Measurements from ENCODE around the gene SLC14A1. TPM values are rescaled to one million over a fixed set of nuclear protein-coding genes. Genes with fewer than 3 reads are reported as not detected.

SLC14A1 gene
- polyA plus RNA-seq, 1 donor (not counting 4 experiments of a cell fraction or from before 2014, with no cell fraction given) = not detected

- Histone ChIP-seq H4K20me1 (ENCODE audit: control insufficient read depth, extremely low read depth, insufficient read depth, low read length) (no peaks in the 10 kb centered on the region), H3K9me3 (ENCODE audit: control insufficient read depth, low read depth, low read length) (no peaks in the 10 kb centered on the region), H3K4me2 (ENCODE audit: control insufficient read depth, extremely low read depth, insufficient read depth, low read depth, low read length) (no peak overlapping the region), H3K9me1 (ENCODE audit: control insufficient read depth, extremely low read depth, insufficient read depth, low read length) (no peaks in the 10 kb centered on the region), H3K27me3 (ENCODE audit: control insufficient read depth, extremely low read depth, insufficient read depth, low read length) (no peaks in the 10 kb centered on the region), H2AFZ (ENCODE audit: control insufficient read depth, low read length) (no peak overlapping the region), H3K4me1 (ENCODE audit: control insufficient read depth, extremely low read depth, insufficient read depth, low read length) (peaks cover 4% of the 10 kb centered on the region), H3K27ac (ENCODE audit: control insufficient read depth, insufficient read depth, low read length) (no peak overlapping the region), H3K36me3 (ENCODE audit: control insufficient read depth in 2 of 2, extremely low read depth in 1 of 2, insufficient read depth in 2 of 2, low read length in 2 of 2) (no peaks in the 10 kb centered on the region), H3K79me2 (ENCODE audit: control insufficient read depth, insufficient read depth, low read length) (no peaks in the 10 kb centered on the region), H3K9ac (ENCODE audit: control insufficient read depth, extremely low read depth, insufficient read depth, low read length) (no peak overlapping the region), H3K4me3 (ENCODE audit: control insufficient read depth in 2 of 3, extremely low read depth in 1 of 3, insufficient read depth in 2 of 3, low read depth in 1 of 3, low read length in 3 of 3) (no peak overlapping the region)
- FAIRE-seq = no peak
- dilution Hi-C loops (cut with MboI; ENCODE audit: extremely low pct_ligation_motif_present, low sequenced_read_pairs) = no loop called here
- TF ChIP-seq EZH2 (IDR thresholded peaks at IDR 0.05; ENCODE audit: low read length) (no peak), CTCF (optimal IDR thresholded peaks at IDR 0.05 in 1 of 3, IDR thresholded peaks at IDR 0.05 in 1 of 3, conservative IDR thresholded peaks at IDR 0.05 in 1 of 3; ENCODE audit: extremely low read depth in 1 of 3, insufficient read depth in 2 of 3, low read length in 3 of 3) (no peak)
- no peak for DNase-seq (ENCODE audit: low read depth, low spot score)
These were observed 43.8 kb upstream of the SLC14A1 start for GRCh38 chr18:45680066-45680690.

DNA sequence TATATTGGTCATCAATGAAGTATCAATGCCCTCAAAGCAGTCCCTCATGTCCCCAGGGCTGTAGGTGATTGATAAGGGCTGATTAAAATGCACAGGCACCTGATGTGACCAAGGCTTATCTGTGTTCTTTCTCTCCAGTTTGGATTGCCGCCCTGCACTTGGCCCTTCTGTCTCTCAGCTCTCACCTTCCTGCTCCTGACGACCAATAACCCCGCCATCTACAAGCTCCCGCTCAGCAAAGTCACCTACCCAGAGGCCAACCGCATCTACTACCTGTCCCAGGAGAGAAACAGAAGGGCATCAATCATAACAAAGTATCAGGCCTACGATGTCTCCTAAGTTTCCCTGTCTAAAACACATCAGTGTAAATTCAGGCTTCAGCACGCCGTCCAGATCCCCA is 41.8 kb upstream of the SLC14A1 start:
- DNase-seq (ENCODE audit: low read depth, low spot score) (no peak), FAIRE-seq (no peak)
- no peaks in the 10 kb centered on the region for H3K9me1 ChIP-seq (ENCODE audit: control insufficient read depth, extremely low read depth, insufficient read depth, low read length)
- H3K27ac ChIP-seq (ENCODE audit: control insufficient read depth, insufficient read depth, low read length) = no peak overlapping the region
- no peaks in the 10 kb centered on the region for H3K27me3 ChIP-seq (ENCODE audit: control insufficient read depth, extremely low read depth, insufficient read depth, low read length)
- no peak overlapping the region for H3K9ac ChIP-seq (ENCODE audit: control insufficient read depth, extremely low read depth, insufficient read depth, low read length)
- no peak overlapping the region for H2AFZ ChIP-seq (ENCODE audit: control insufficient read depth, low read length)
- no peak overlapping the region for H3K4me3 ChIP-seq (ENCODE audit: control insufficient read depth in 2 of 3, extremely low read depth in 1 of 3, insufficient read depth in 2 of 3, low read depth in 1 of 3, low read length in 3 of 3)
- H3K79me2 ChIP-seq (ENCODE audit: control insufficient read depth, insufficient read depth, low read length) = no peaks in the 10 kb centered on the region
- no peaks in the 10 kb centered on the region for H3K9me3 ChIP-seq (ENCODE audit: control insufficient read depth, low read depth, low read length)
- dilution Hi-C loops (cut with MboI; ENCODE audit: extremely low pct_ligation_motif_present, low sequenced_read_pairs) = no loop called here
- peaks cover 4% of the 10 kb centered on the region for H3K4me1 ChIP-seq (ENCODE audit: control insufficient read depth, extremely low read depth, insufficient read depth, low read length)
- no peaks in the 10 kb centered on the region for H3K36me3 ChIP-seq (ENCODE audit: control insufficient read depth in 2 of 2, extremely low read depth in 1 of 2, insufficient read depth in 2 of 2, low read length in 2 of 2)
- H3K4me2 ChIP-seq (ENCODE audit: control insufficient read depth, extremely low read depth, insufficient read depth, low read depth, low read length) = no peak overlapping the region
- no peaks in the 10 kb centered on the region for H4K20me1 ChIP-seq (ENCODE audit: control insufficient read depth, extremely low read depth, insufficient read depth, low read length)
- no peak for TF ChIP-seq EZH2 (IDR thresholded peaks at IDR 0.05; ENCODE audit: low read length)
- TF ChIP-seq CTCF (optimal IDR thresholded peaks at IDR 0.05 in 1 of 3, IDR thresholded peaks at IDR 0.05 in 1 of 3, conservative IDR thresholded peaks at IDR 0.05 in 1 of 3; ENCODE audit: extremely low read depth in 1 of 3, insufficient read depth in 2 of 3, low read length in 3 of 3) = no peak
